GM20431 (cell line): ENCODE data around the gene IGFALS.
"Not testable (repeated sequence)": the region's sequence is repeated elsewhere in the genome, so short reads cannot be mapped to it uniquely, and the experiment has no call there.

ENCODE experiments used
- in situ Hi-C: fragments of 300-500 bp; cut with MseI, MboI; formaldehyde crosslinking; loops from one replicate; pipeline ENCODE4 v1.15.0; 2020; ENCODE audit warnings: low sequenced_read_pairs; ENCODE audit not compliant: unreplicated experiment

IGFALS gene

GRCh38 chr16:1818873-1819525, 25.5 kb upstream of the IGFALS start:
- in situ Hi-C loops, result no loop called here

- in situ Hi-C loops, result no loop called here
These were observed 24.8 kb upstream of the IGFALS start for GRCh38 chr16:1818204-1818872.

- in situ Hi-C loops, result no loop called here
These were observed 24.2 kb upstream of the IGFALS start for GRCh38 chr16:1817716-1818115.

GRCh38 chr16:1817276-1817589, 23.7 kb upstream of the IGFALS start:
- in situ Hi-C loops, result no loop called here

- in situ Hi-C loops, result no loop called here
These were observed 23.1 kb upstream of the IGFALS start for GRCh38 chr16:1816396-1817275.

- in situ Hi-C loops, result no loop called here
These were observed 22.0 kb upstream of the IGFALS start for GRCh38 chr16:1815461-1815860.

GRCh38 chr16:1812732-1813163, 19.2 kb upstream of the IGFALS start:
- in situ Hi-C loops, result no loop called here

- in situ Hi-C loops, result no loop called here
These were observed 17.0 kb upstream of the IGFALS start for GRCh38 chr16:1810536-1810935.

GRCh38 chr16:1810106-1810505, 16.6 kb upstream of the IGFALS start:
- in situ Hi-C loops, result no loop called here

GRCh38 chr16:1809281-1809801, 15.8 kb upstream of the IGFALS start:
- in situ Hi-C loops, result no loop called here

GRCh38 chr16:1808691-1809090, 15.2 kb upstream of the IGFALS start:
- in situ Hi-C loops, result no loop called here

- in situ Hi-C loops, result no loop called here
These were observed 14.1 kb upstream of the IGFALS start for GRCh38 chr16:1807626-1808025.

- in situ Hi-C loops, result no loop called here
These were observed 7.2 kb upstream of the IGFALS start for GRCh38 chr16:1800701-1801100.

- in situ Hi-C loops, result not testable (repeated sequence)
These were observed 5.8 kb upstream of the IGFALS start for GRCh38 chr16:1799263-1799662.

- in situ Hi-C loops, result no loop called here
These were observed 1.6 kb upstream of the IGFALS start for GRCh38 chr16:1794908-1795666.

GRCh38 chr16:1794221-1794871, 841 bp upstream of the IGFALS start:
- in situ Hi-C loops, result no loop called here

- in situ Hi-C loops, result no loop called here
These were observed 498 bp downstream of the IGFALS start for GRCh38 chr16:1792836-1793577.

GRCh38 chr16:1791943-1792812, 1.3 kb downstream of the IGFALS start:
- in situ Hi-C loops, result no loop called here
